Nephron progenitor cell (in vitro differentiated cells): ENCODE results near the gene ASPHD1.

Experiments
- DNase-seq: peaks from one replicate; pipeline ENCODE4 v3.0.0; 2021
- H3K27ac Mint-ChIP-seq: 2 replicates; pipeline ENCODE4 v1.8.0; 2021; ENCODE audit warnings: mild to moderate bottlenecking, moderate library complexity, mixed read lengths
- H3K27me3 Mint-ChIP-seq: 2 replicates; pipeline ENCODE4 v1.8.0; 2021; ENCODE audit warnings: mild to moderate bottlenecking, low read depth, mixed read lengths; ENCODE audit not compliant: poor library complexity
- H3K36me3 Mint-ChIP-seq: 2 replicates; pipeline ENCODE4 v1.8.0; 2021; ENCODE audit warnings: low read depth, mixed read lengths
- H3K4me1 Mint-ChIP-seq: 2 replicates; pipeline ENCODE4 v1.8.0; 2021; ENCODE audit warnings: mixed read lengths
- H3K4me3 Mint-ChIP-seq: 2 replicates; pipeline ENCODE4 v1.8.0; 2021; ENCODE audit warnings: mild to moderate bottlenecking, moderate library complexity, mixed read lengths
- H3K9me3 Mint-ChIP-seq: 2 replicates; pipeline ENCODE4 v1.8.0; 2021; ENCODE audit warnings: mild to moderate bottlenecking, moderate library complexity, mixed read lengths
- CTCF ChIP-seq: fragments of 200-600 bp; sonication (generic); IDR thresholded peaks from 2 replicates; pipeline ENCODE4 v1.5.0; 2021; ENCODE audit warnings: antibody characterized with exemption

Gene ASPHD1

GRCh38 chr16:29858149-29858849 is 42.0 kb upstream of the ASPHD1 start:
- DNase-seq: no peak
- TF ChIP-seq CTCF: no peak
- Mint-ChIP-seq H3K36me3 (peaks cover 26% of the 10 kb centered on the region), H3K9me3 (no peaks in the 10 kb centered on the region), H3K27ac (peak overlapping the region; percentile 40), H3K27me3 (peaks cover 22% of the 10 kb centered on the region), H3K4me3 (no peak overlapping the region), H3K4me1 (peaks cover 26% of the 10 kb centered on the region)

GRCh38 chr16:29858974-29859373 is 41.3 kb upstream of the ASPHD1 start:
- no peaks in the 10 kb centered on the region for H3K9me3 Mint-ChIP-seq
- H3K36me3 Mint-ChIP-seq: peaks cover 26% of the 10 kb centered on the region
- H3K27me3 Mint-ChIP-seq: peaks cover 16% of the 10 kb centered on the region
- no peak overlapping the region for H3K27ac Mint-ChIP-seq
- H3K4me3 Mint-ChIP-seq: no peak overlapping the region
- no peak for DNase-seq
- no peak for TF ChIP-seq CTCF
- H3K4me1 Mint-ChIP-seq: peaks cover 31% of the 10 kb centered on the region

- H3K36me3 Mint-ChIP-seq: peaks cover 26% of the 10 kb centered on the region
- no peaks in the 10 kb centered on the region for H3K9me3 Mint-ChIP-seq
- peak overlapping the region; percentile 26 for H3K27ac Mint-ChIP-seq
- peaks cover 31% of the 10 kb centered on the region for H3K4me1 Mint-ChIP-seq
- no peak overlapping the region for H3K4me3 Mint-ChIP-seq
- peaks cover 15% of the 10 kb centered on the region for H3K27me3 Mint-ChIP-seq
- TF ChIP-seq CTCF: no peak
- DNase-seq: no peak
Observed at GRCh38 chr16:29860218-29860617, 40.1 kb upstream of the ASPHD1 start.

- TF ChIP-seq CTCF: no peak
- DNase-seq: peak; percentile 35
- peaks cover 26% of the 10 kb centered on the region for H3K36me3 Mint-ChIP-seq
- H3K27ac Mint-ChIP-seq: peak overlapping the region; percentile 91
- peaks cover 26% of the 10 kb centered on the region for H3K4me1 Mint-ChIP-seq
- no peaks in the 10 kb centered on the region for H3K9me3 Mint-ChIP-seq
- peaks cover 18% of the 10 kb centered on the region for H3K27me3 Mint-ChIP-seq
- H3K4me3 Mint-ChIP-seq: peak overlapping the region; percentile 99
Observed at GRCh38 chr16:29862383-29862883, 37.9 kb upstream of the ASPHD1 start.

GRCh38 chr16:29862884-29863668 is 37.2 kb upstream of the ASPHD1 start, which contains the start of gene CDIPT:
TSS of gene CDIPT (minus strand) at chr16:29863226. CDS start at chr16:29862857, 369 bp downstream.
- peaks cover 26% of the 10 kb centered on the region for H3K4me1 Mint-ChIP-seq
- peaks cover 20% of the 10 kb centered on the region for H3K27me3 Mint-ChIP-seq
- peak; percentile 86 for DNase-seq
- peak within 1 kb of the TSS; percentile 99 for H3K4me3 Mint-ChIP-seq
- peak; percentile 24 for TF ChIP-seq CTCF
- H3K27ac Mint-ChIP-seq: peak within 1 kb of the TSS; percentile 100
- H3K9me3 Mint-ChIP-seq: no peaks in the 10 kb centered on the region
- peaks cover 25% of the 10 kb centered on the region for H3K36me3 Mint-ChIP-seq
